GM23338 (cell line): ENCODE measurements around the gene SPRY2.

Experiments
- CTCF ChIP-seq, 2 experiments: fragments of 200-600 bp in 1 of 2; sonication (generic) in 1 of 2; conservative IDR thresholded peaks; 2 replicates each; pipeline versions ENCODE4 v1.5.1 to v1.6.1; 2016 to 2017; ENCODE audit warnings: antibody characterized with exemption in 2 of 2, low read depth in 2 of 2, mild to moderate bottlenecking in 2 of 2, moderate library complexity in 1 of 2
- JUNB ChIP-seq: IDR thresholded peaks from one replicate; pipeline ENCODE4 v1.6.1; 2016; ENCODE audit warnings: antibody characterized with exemption; ENCODE audit not compliant: unreplicated experiment
- POLR2AphosphoS5 ChIP-seq: IDR thresholded peaks from 2 replicates; pipeline ENCODE4 v1.6.1; 2016; ENCODE audit warnings: antibody characterized with exemption, low read depth
- REST ChIP-seq: IDR thresholded peaks from one replicate; pipeline ENCODE4 v1.6.1; 2018; ENCODE audit warnings: antibody characterized with exemption; ENCODE audit not compliant: unreplicated experiment

- TF ChIP-seq CTCF (conservative IDR thresholded peaks at IDR 0.05; ENCODE audit: low read depth in 2 of 2): no peak
- TF ChIP-seq POLR2AphosphoS5: no peak
- TF ChIP-seq REST: no peak
- TF ChIP-seq JUNB: no peak
Observed at GRCh38 chr13:80367473-80367872, 26.5 kb upstream of the SPRY2 start.
